ENCODE results near the gene TPST2.

- no peak for TF ChIP-seq CTCF (IDR thresholded peaks at IDR 0.05)
- no peak for TF ChIP-seq POLR2A (IDR thresholded peaks at IDR 0.05; ENCODE audit: low read depth)
- no peak for TF ChIP-seq POLR2AphosphoS5 (IDR thresholded peaks at IDR 0.05)
- TF ChIP-seq EP300 (IDR thresholded peaks at IDR 0.05) = no peak
Observed at GRCh38 chr22:26623984-26624383, 34.1 kb upstream of the TPST2 start.
